SK-N-SH (cell line): ENCODE measurements around the gene RPS6KA2. TPM values are rescaled to one million over a fixed set of nuclear protein-coding genes. Genes with fewer than 3 reads are reported as not detected.

Experiments
- CTCF ChIA-PET: fragments of 300-600, 350-600 bp; formaldehyde crosslinking; extraction: SDS; loops from one replicate; lab custom pipeline; 2021; lab: Yijun Ruan, JAX
- POLR2A ChIA-PET: fragments of 350-600 bp; sonication (Branson Sonifier 250); formaldehyde crosslinking; extraction: SDS; loops from one replicate; lab custom pipeline; 2020; ENCODE audit warnings: antibody characterized with exemption, inconsistent platforms; lab: Yijun Ruan, JAX
- DNase-seq: peaks from one replicate; pipeline ENCODE4 v3.0.0; 2012
- H2AFZ ChIP-seq: fragments of 200-600 bp; sonication (generic); 2 replicates; pipeline ENCODE4 v1.8.1; 2016; ENCODE audit warnings: antibody characterized with exemption, mild to moderate bottlenecking, low read depth
- H3F3A ChIP-seq: fragments of 200-600 bp; sonication (generic); replicated peaks from 2 replicates; pipeline ENCODE3; 2016; ENCODE audit warnings: antibody characterized with exemption, mild to moderate bottlenecking; ENCODE audit not compliant: insufficient read depth
- H3K27ac ChIP-seq, 2 experiments: fragments of 200-500 bp in 1 of 2; fragments of 200-600 bp in 1 of 2; sonication (Bioruptor generic) in 1 of 2; sonication (generic), shearing (Covaris generic) in 1 of 2; 2 replicates each; pipeline versions ENCODE4 v1.5.1 to v1.6.1; 2014 to 2016; ENCODE audit warnings: low read depth in 2 of 2, inconsistent platforms in 1 of 2, low read length in 1 of 2, mild to moderate bottlenecking in 1 of 2, mixed read lengths in 1 of 2
- H3K27me3 ChIP-seq: fragments of 200-600 bp; sonication (generic), shearing (Covaris generic); 2 replicates; pipeline ENCODE4 v1.6.1; 2016; ENCODE audit warnings: mixed run types; ENCODE audit not compliant: insufficient read depth
- H3K36me3 ChIP-seq, 2 experiments: fragments of 200-500 bp in 1 of 2; fragments of 200-600 bp in 1 of 2; sonication (Bioruptor generic) in 1 of 2; sonication (generic) in 1 of 2; replicated peaks in 1 of 2; 2 replicates each; pipeline versions ENCODE3 to v1.5.1; 2014 to 2016; ENCODE audit warnings: low read length in 1 of 2, mild to moderate bottlenecking in 1 of 2; ENCODE audit not compliant: insufficient read depth in 2 of 2, control insufficient read depth in 1 of 2
- H3K4me1 ChIP-seq, 2 experiments: fragments of 200-500 bp in 1 of 2; fragments of 200-600 bp in 1 of 2; sonication (Bioruptor generic) in 1 of 2; sonication (generic), shearing (Covaris generic) in 1 of 2; 2 replicates each; pipeline versions ENCODE4 v1.5.1 to v1.6.1; 2014 to 2016; ENCODE audit warnings: low read depth in 1 of 2, low read length in 1 of 2, mixed run types in 1 of 2; ENCODE audit not compliant: insufficient read depth in 2 of 2, control insufficient read depth in 1 of 2
- H3K4me2 ChIP-seq: fragments of 200-600 bp; sonication (generic), shearing (Covaris generic); 2 replicates; pipeline ENCODE4 v1.6.1; 2017; ENCODE audit warnings: mixed run types
- H3K4me3 ChIP-seq, 2 experiments: fragments of 200-500 bp in 1 of 2; fragments of 200-600 bp in 1 of 2; sonication (Bioruptor generic) in 1 of 2; sonication (generic), shearing (Covaris generic) in 1 of 2; 2 replicates each; pipeline versions ENCODE4 v1.5.1 to v1.8.1; 2014 to 2016; ENCODE audit warnings: low read depth in 2 of 2, inconsistent platforms in 1 of 2, low read length in 1 of 2, mild to moderate bottlenecking in 1 of 2, mixed read lengths in 1 of 2, moderate library complexity in 1 of 2
- H3K79me2 ChIP-seq: fragments of 200-600 bp; sonication (generic); 2 replicates; pipeline ENCODE4 v1.8.1; 2017; ENCODE audit warnings: mild to moderate bottlenecking; ENCODE audit not compliant: insufficient read depth
- H3K9ac ChIP-seq: fragments of 200-600 bp; sonication (generic); 2 replicates; pipeline ENCODE4 v1.6.1; 2017; ENCODE audit warnings: mixed run types
- H3K9me2 ChIP-seq: fragments of 200-600 bp; sonication (generic); 2 replicates; pipeline ENCODE4 v1.6.1; 2017; ENCODE audit warnings: mixed run types
- H3K9me3 ChIP-seq: fragments of 200-600 bp; sonication (generic); 2 replicates; pipeline ENCODE4 v1.6.1; 2017; ENCODE audit warnings: mixed run types, mild to moderate bottlenecking, moderate library complexity
- H4K20me1 ChIP-seq: fragments of 200-600 bp; sonication (generic); 2 replicates; pipeline ENCODE4 v1.6.1; 2017; ENCODE audit warnings: mild to moderate bottlenecking, mixed run types; ENCODE audit not compliant: insufficient read depth
- CHD2 ChIP-seq: fragments of 150-350 bp; IDR thresholded peaks from 2 replicates; pipeline ENCODE4 v1.6.1; 2018; ENCODE audit warnings: low read length; ENCODE audit not compliant: partially characterized antibody
- ELF1 ChIP-seq: IDR thresholded peaks from 2 replicates; pipeline ENCODE4 v1.4.0; 2012
- GABPA ChIP-seq: IDR thresholded peaks from 2 replicates; pipeline ENCODE4 v1.4.0; 2012; ENCODE audit warnings: low read depth, mild to moderate bottlenecking
- RCOR1 ChIP-seq: fragments of 150-350 bp; IDR thresholded peaks from 2 replicates; pipeline ENCODE4 v1.6.1; 2017; ENCODE audit warnings: antibody characterized with exemption, low read length
- TEAD4 ChIP-seq: IDR thresholded peaks from 2 replicates; pipeline ENCODE4 v1.4.0; 2012; ENCODE audit warnings: mild to moderate bottlenecking, borderline replicate concordance; ENCODE audit not compliant: insufficient read depth
- WGBS: methylation state at CpG from one replicate; pipeline ENCODE4 v1.1.6; 2017; ENCODE audit warnings: low lambda C conversion rate; 5-methylcytosine and 5-hydroxymethylcytosine counted together
- polyA plus RNA-seq, 3 experiments: library from polyadenylated mRNA; depleted of rRNA; stranded (reverse); fragments of >200 nt; gene quantifications; 2 replicates each; pipeline ENCODE4 v1.2.3, GENCODE V29; 2012
- TF ChIP-seq, protein P1 (sequence below): IDR thresholded peaks from 2 replicates; pipeline ENCODE4 v1.4.0; 2012; ENCODE audit warnings: low read depth, borderline replicate concordance
- TF ChIP-seq, protein P2 (sequence below): fragments of 200-600 bp; sonication (generic); IDR thresholded peaks from 2 replicates; pipeline ENCODE4 v1.6.1; 2017; ENCODE audit warnings: antibody characterized with exemption, mild to moderate bottlenecking, moderate library complexity

Gene RPS6KA2
- polyA plus RNA-seq, 1 of the 3 experiments (the other 2 are of a cell fraction): 59.5 TPM

DNA sequence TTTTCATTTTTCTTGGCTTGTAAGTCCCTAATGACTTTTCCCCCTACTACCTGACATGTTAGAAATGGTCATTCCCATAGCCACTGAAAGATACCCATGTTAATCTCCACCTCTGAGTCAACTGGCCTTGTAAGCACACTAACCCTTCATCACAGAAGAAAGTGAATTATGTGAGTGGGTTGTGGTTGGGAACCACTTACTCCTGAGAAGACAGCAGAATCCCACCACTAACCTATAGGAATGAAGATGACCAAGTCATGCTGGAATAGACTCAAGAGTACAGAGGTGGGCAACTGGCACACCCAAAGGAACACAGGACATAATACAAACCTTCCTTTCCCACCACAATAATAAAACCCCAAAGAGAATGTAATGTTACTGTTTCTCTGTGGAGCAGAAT, 70.7 kb downstream of the RPS6KA2 start:
- no peaks in the 10 kb centered on the region for H3K9me2 ChIP-seq
- POLR2A ChIA-PET: no interaction called here
- no peak overlapping the region for H3K4me3 ChIP-seq
- H3K27me3 ChIP-seq: no peaks in the 10 kb centered on the region
- peaks cover 49% of the 10 kb centered on the region for H3K79me2 ChIP-seq
- peak overlapping the region; percentile 67 to 91; a peak in 3 of 4 replicates for H3K27ac ChIP-seq
- peaks cover 16 to 17% of the 10 kb centered on the region in 2 experiments; a peak in 2 of 4 replicates for H3K4me1 ChIP-seq
- peak overlapping the region; percentile 44; the same call in 1 of the 2 replicates for H3K9ac ChIP-seq
- no peak overlapping the region for H2AFZ ChIP-seq
- H4K20me1 ChIP-seq: no peaks in the 10 kb centered on the region
- H3K36me3 ChIP-seq: peaks cover 2 to 7% of the 10 kb centered on the region in 2 experiments
- peaks cover 18% of the 10 kb centered on the region for H3F3A ChIP-seq
- peaks cover 6% of the 10 kb centered on the region; the same call in 1 of the 2 replicates for H3K9me3 ChIP-seq
- TF ChIP-seq RCOR1 (no peak), CHD2 (no peak), TEAD4 (no peak)
- TF ChIP-seq, protein P1, sequence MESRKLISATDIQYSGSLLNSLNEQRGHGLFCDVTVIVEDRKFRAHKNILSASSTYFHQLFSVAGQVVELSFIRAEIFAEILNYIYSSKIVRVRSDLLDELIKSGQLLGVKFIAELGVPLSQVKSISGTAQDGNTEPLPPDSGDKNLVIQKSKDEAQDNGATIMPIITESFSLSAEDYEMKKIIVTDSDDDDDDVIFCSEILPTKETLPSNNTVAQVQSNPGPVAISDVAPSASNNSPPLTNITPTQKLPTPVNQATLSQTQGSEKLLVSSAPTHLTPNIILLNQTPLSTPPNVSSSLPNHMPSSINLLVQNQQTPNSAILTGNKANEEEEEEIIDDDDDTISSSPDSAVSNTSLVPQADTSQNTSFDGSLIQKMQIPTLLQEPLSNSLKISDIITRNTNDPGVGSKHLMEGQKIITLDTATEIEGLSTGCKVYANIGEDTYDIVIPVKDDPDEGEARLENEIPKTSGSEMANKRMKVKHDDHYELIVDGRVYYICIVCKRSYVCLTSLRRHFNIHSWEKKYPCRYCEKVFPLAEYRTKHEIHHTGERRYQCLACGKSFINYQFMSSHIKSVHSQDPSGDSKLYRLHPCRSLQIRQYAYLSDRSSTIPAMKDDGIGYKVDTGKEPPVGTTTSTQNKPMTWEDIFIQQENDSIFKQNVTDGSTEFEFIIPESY: no peak
- TF ChIP-seq, all 33 proteins: peak for 0
- CTCF ChIA-PET: no interaction called here
- no peak for DNase-seq
- H3K4me2 ChIP-seq: peak overlapping the region; percentile 24; the same call in 1 of the 2 replicates

DNA sequence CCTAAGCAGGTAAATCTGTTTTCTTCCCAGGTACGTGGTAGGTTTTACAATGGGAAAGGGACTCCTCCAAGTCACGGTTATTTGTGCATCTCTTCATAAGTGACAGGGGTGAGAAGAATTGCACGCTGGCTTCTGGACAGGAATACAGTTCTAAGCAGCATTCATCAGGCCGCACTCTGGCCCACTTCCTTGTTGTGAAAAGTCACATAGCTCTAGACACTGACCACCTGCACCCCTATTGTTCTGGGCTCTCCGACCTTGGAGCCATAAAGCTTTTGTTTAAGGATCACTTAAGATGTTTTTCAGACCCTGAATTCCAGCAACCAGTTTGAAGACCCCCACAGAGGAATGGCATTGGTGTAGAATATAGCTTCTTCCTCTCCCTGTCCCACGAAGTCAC, 72.0 kb downstream of the RPS6KA2 start:
- CTCF ChIA-PET: interaction anchor here (0.6 to 1.0 kb wide), 2 partner anchors 20 to 29 kb away, joined by 3 read pairs; no protein-coding TSS in a partner anchor
- TF ChIP-seq, protein P2, sequence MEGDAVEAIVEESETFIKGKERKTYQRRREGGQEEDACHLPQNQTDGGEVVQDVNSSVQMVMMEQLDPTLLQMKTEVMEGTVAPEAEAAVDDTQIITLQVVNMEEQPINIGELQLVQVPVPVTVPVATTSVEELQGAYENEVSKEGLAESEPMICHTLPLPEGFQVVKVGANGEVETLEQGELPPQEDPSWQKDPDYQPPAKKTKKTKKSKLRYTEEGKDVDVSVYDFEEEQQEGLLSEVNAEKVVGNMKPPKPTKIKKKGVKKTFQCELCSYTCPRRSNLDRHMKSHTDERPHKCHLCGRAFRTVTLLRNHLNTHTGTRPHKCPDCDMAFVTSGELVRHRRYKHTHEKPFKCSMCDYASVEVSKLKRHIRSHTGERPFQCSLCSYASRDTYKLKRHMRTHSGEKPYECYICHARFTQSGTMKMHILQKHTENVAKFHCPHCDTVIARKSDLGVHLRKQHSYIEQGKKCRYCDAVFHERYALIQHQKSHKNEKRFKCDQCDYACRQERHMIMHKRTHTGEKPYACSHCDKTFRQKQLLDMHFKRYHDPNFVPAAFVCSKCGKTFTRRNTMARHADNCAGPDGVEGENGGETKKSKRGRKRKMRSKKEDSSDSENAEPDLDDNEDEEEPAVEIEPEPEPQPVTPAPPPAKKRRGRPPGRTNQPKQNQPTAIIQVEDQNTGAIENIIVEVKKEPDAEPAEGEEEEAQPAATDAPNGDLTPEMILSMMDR: no peak
- TF ChIP-seq GABPA (no peak), ELF1 (no peak)
- Histone ChIP-seq H3K9ac (no peak overlapping the region), H3F3A (peaks cover 18% of the 10 kb centered on the region), H4K20me1 (no peaks in the 10 kb centered on the region), H3K9me3 (peaks cover 6% of the 10 kb centered on the region; the same call in 1 of the 2 replicates), H3K4me1 (peaks cover 16 to 17% of the 10 kb centered on the region in 2 experiments; a peak in 2 of 4 replicates), H3K4me3 (no peak overlapping the region), H3K4me2 (no peak overlapping the region), H3K9me2 (no peaks in the 10 kb centered on the region), H3K27ac (peak overlapping the region in 1 of 2 experiments; percentile 88; a peak in 3 of 4 replicates), H3K79me2 (peaks cover 54% of the 10 kb centered on the region), H3K27me3 (no peaks in the 10 kb centered on the region), H3K36me3 (peaks cover 6 to 7% of the 10 kb centered on the region in 2 experiments), H2AFZ (no peak overlapping the region)
- POLR2A ChIA-PET: interaction anchor here (1.3 kb wide), 1 partner anchor 10 kb away, joined by 3 read pairs; no protein-coding TSS in a partner anchor
- WGBS: 89% methylated on average over 6 of the region's 6 CpGs
- no peak for DNase-seq
